ENCODE measurements around the gene ZNF524.

Gene ZNF524

GRCh38 chr19:55618426-55618825 lies 18.3 kb downstream of the ZNF524 start:
- no peak for DNase-seq (ENCODE audit: extremely low read depth in 1 of 2, low read depth in 1 of 2)

- no peak for DNase-seq (ENCODE audit: extremely low read depth in 1 of 2, low read depth in 1 of 2)
Observed at GRCh38 chr19:55619286-55619685, 19.2 kb downstream of the ZNF524 start.

- DNase-seq (ENCODE audit: extremely low read depth in 1 of 2, low read depth in 1 of 2), result no peak
Observed at GRCh38 chr19:55620410-55621204, 20.5 kb downstream of the ZNF524 start.

GRCh38 chr19:55621205-55621672 lies 21.2 kb downstream of the ZNF524 start:
- DNase-seq (ENCODE audit: extremely low read depth in 1 of 2, low read depth in 1 of 2), result no peak

GRCh38 chr19:55621673-55622231 lies 21.7 kb downstream of the ZNF524 start:
- no peak for DNase-seq (ENCODE audit: extremely low read depth in 1 of 2, low read depth in 1 of 2)

GRCh38 chr19:55622242-55622969 lies 22.3 kb downstream of the ZNF524 start:
- no peak for DNase-seq (ENCODE audit: extremely low read depth in 1 of 2, low read depth in 1 of 2)

- no peak for DNase-seq (ENCODE audit: extremely low read depth in 1 of 2, low read depth in 1 of 2)
Observed at GRCh38 chr19:55623130-55623529, 23.0 kb downstream of the ZNF524 start.

GRCh38 chr19:55623561-55623960 lies 23.5 kb downstream of the ZNF524 start:
- DNase-seq (ENCODE audit: extremely low read depth in 1 of 2, low read depth in 1 of 2), result no peak

GRCh38 chr19:55624109-55625003 lies 24.3 kb downstream of the ZNF524 start, which contains the start of gene ZNF784:
TSS of gene ZNF784 (minus strand) at chr19:55624566. CDS start at chr19:55624561, 5 bp downstream.
- DNase-seq (ENCODE audit: extremely low read depth in 1 of 2, low read depth in 1 of 2), result peak; percentile 80 to 86

GRCh38 chr19:55625004-55625326 lies 24.9 kb downstream of the ZNF524 start:
- no peak for DNase-seq (ENCODE audit: extremely low read depth in 1 of 2, low read depth in 1 of 2)

- DNase-seq (ENCODE audit: extremely low read depth in 1 of 2, low read depth in 1 of 2), result no peak
Observed at GRCh38 chr19:55626350-55626749, 26.3 kb downstream of the ZNF524 start.

GRCh38 chr19:55632463-55632834 lies 32.4 kb downstream of the ZNF524 start:
- peak in 1 of 2 donors; percentile 87 for DNase-seq (ENCODE audit: extremely low read depth in 1 of 2, low read depth in 1 of 2)

- no peak for DNase-seq (ENCODE audit: extremely low read depth in 1 of 2, low read depth in 1 of 2)
Observed at GRCh38 chr19:55633861-55634260, 33.8 kb downstream of the ZNF524 start.

- DNase-seq (ENCODE audit: extremely low read depth in 1 of 2, low read depth in 1 of 2), result no peak
Observed at GRCh38 chr19:55635334-55635717, 35.2 kb downstream of the ZNF524 start.

- DNase-seq (ENCODE audit: extremely low read depth in 1 of 2, low read depth in 1 of 2), result no peak
Observed at GRCh38 chr19:55635856-55636440, 35.9 kb downstream of the ZNF524 start.

GRCh38 chr19:55636723-55637122 lies 36.6 kb downstream of the ZNF524 start:
- DNase-seq (ENCODE audit: extremely low read depth in 1 of 2, low read depth in 1 of 2), result no peak

GRCh38 chr19:55637534-55637933 lies 37.4 kb downstream of the ZNF524 start:
- DNase-seq (ENCODE audit: extremely low read depth in 1 of 2, low read depth in 1 of 2), result no peak

GRCh38 chr19:55638864-55639359 lies 38.8 kb downstream of the ZNF524 start:
- peak in 1 of 2 donors; percentile 68 for DNase-seq (ENCODE audit: extremely low read depth in 1 of 2, low read depth in 1 of 2)

- no peak for DNase-seq (ENCODE audit: extremely low read depth in 1 of 2, low read depth in 1 of 2)
Observed at GRCh38 chr19:55640043-55640576, 40.0 kb downstream of the ZNF524 start.

Data from stimulated activated CD8-positive, alpha-beta memory T cell treated with anti-CD3 and anti-CD28 coated beads, Interleukin-7, amount 100 ng/mL, for 48 hours (primary cell).